HK-2 (cell line): ENCODE measurements around the gene MYO9A.
A peak's percentile ranks its signal among the peaks of the same experiment; 100 is the strongest.

ENCODE experiments used
- DNase-seq: peaks from one replicate; pipeline ENCODE4 v3.0.0-alpha.2; 2018; ENCODE audit not compliant: unreplicated experiment

The MYO9A gene, protein sequence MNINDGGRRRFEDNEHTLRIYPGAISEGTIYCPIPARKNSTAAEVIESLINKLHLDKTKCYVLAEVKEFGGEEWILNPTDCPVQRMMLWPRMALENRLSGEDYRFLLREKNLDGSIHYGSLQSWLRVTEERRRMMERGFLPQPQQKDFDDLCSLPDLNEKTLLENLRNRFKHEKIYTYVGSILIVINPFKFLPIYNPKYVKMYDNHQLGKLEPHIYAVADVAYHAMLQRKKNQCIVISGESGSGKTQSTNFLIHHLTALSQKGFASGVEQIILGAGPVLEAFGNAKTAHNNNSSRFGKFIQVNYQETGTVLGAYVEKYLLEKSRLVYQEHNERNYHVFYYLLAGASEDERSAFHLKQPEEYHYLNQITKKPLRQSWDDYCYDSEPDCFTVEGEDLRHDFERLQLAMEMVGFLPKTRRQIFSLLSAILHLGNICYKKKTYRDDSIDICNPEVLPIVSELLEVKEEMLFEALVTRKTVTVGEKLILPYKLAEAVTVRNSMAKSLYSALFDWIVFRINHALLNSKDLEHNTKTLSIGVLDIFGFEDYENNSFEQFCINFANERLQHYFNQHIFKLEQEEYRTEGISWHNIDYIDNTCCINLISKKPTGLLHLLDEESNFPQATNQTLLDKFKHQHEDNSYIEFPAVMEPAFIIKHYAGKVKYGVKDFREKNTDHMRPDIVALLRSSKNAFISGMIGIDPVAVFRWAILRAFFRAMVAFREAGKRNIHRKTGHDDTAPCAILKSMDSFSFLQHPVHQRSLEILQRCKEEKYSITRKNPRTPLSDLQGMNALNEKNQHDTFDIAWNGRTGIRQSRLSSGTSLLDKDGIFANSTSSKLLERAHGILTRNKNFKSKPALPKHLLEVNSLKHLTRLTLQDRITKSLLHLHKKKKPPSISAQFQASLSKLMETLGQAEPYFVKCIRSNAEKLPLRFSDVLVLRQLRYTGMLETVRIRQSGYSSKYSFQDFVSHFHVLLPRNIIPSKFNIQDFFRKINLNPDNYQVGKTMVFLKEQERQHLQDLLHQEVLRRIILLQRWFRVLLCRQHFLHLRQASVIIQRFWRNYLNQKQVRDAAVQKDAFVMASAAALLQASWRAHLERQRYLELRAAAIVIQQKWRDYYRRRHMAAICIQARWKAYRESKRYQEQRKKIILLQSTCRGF (N-terminal part only)

DNA sequence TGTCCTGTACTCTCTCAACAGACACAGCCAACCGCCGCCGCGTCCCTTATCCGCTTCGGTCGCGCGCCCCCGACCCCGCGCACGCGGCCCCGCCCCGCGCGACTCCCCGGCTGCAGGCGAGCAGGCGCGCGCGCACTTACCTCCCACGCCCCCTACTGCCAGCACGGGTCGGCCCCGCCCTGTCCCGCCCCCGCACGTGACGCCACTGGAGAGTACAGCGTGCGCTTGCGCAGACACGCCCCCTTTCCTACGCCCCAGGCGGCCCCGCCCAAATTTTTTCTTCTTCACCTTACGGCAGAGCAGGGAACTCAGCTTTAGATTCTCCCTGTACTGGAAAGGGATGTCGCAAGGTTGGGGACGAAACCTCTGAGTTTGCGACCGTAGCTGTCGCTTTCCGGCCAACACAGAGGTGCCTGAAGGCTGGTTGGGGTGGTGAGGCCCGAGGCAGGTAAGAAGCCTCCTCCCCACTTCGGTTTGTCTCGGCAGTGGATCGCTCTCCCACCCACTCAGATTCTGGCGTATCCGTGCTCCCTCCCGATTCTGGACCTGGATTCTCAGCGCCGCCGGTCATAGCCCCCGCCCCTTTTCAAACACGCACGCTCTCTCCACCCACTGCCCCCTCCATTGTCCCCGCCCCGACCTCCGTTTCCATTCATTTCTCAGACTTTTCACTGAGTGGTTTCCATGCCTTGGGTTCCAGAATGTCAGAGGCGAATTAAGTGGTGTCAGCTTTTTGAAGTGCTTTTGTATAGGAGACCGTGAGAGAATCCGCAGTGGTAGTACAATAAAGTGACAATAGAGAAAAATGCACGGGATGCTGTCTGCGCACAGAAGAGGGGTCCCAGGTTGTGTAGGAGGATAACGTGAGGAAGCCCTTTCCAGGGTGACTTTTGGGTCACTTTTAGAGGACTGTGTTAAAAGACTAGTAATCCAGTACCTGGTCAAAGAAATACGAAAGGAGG is at the start of gene MYO9A, which contains the start of gene SENP8:
TSS of gene MYO9A (minus strand) at position 134 of the 962 bp plus-strand sequence. CDS start 71,587 bp downstream, outside the sequence.
TSS of gene SENP8 (plus strand) at position 387 of the 962 bp plus-strand sequence. CDS start 21,221 bp downstream, outside the sequence.
- DNase-seq: peak; percentile 94

DNA sequence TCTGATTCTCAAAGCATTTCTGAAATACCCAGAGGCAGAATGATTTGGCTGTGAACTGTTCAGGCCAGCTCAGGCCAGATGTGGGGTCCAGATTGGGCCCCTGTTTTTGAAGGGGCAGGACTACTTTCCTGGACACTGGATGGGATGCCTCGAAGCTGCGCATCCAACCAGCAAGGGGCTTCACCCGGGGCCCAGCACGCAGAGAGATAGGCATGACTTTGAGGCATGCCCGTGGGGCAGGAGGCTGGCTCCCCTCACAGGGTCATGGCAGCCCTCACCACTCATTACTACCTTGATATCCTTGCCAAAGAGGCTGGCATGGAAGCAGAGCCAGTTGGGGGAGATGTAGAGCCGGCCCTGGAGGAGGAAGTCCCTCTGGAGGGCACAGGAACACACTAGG is 49.5 kb upstream of the MYO9A start:
- no peak for DNase-seq

DNA sequence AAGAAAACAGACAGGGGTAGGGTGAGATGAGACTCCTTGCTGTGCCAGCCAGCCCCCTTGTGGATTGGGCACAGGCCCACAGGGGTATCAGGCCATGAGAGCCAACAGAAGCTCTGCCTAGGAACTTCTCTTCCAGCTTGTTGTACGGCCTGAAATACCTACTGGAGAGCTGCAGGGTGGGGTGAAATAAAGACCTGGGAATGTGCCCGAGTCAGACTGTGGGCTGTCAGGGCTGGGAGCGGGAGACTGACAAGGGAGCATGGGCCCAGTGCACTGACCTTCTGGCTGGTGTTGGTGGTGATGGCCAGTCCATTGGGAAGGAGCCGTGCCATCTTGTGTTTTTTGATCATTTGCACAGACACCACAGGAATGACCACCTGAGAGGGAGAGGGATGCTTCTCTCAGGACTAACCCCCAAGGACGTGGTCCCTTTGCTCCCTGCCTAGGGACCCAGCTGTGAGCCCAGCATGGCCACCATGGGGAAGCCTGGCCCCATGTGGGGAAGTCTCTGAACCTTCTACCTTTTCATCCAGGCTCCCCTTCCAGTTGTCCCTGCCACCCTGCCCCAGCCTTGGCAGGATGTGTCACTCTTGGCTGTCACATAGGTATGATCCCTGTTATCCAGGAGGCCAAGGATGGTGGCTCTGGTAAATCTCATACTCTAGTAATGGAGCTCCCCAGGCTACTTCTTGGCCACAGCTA is 48.9 kb upstream of the MYO9A start:
- no peak for DNase-seq

DNA sequence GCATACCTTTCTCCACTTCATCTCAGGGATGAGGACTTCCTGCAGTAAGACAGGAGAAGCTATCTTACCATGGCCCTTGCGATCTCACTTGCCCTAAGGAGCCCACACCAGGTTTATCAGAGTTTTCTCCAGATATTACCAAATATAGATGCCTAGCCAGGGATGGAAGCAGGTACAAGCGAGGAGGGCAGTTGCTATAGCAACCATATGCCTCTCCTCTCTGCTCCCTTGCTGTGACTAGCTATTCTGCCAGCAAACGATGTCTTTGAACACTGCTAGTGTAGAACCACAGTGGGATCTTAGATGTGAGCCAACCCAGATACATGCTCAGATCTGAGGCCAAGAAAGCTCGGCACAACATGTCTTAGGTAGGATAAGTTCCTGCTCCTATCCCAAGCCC is 45.8 kb upstream of the MYO9A start:
- no peak for DNase-seq

DNA sequence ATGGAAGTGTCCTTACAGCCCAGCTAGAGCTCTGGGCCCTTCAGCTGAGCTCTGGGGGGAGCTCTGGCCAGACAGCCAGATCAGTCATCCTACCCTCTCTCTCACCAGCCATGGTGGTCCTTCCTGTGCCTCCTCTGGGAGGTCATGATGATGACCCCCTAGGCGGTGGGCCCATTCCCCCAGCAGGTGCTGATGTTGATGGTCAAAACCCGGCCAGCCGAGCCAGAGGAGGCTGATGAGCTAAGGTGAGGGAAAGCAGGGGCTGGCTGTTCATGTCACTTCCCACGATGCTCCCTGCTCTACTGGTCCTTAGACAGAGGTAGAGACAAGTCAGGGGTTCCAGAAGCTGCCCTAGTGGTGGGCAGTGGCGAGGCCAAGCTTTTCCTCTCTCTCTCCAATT is 44.6 kb upstream of the MYO9A start:
- DNase-seq: no peak

DNA sequence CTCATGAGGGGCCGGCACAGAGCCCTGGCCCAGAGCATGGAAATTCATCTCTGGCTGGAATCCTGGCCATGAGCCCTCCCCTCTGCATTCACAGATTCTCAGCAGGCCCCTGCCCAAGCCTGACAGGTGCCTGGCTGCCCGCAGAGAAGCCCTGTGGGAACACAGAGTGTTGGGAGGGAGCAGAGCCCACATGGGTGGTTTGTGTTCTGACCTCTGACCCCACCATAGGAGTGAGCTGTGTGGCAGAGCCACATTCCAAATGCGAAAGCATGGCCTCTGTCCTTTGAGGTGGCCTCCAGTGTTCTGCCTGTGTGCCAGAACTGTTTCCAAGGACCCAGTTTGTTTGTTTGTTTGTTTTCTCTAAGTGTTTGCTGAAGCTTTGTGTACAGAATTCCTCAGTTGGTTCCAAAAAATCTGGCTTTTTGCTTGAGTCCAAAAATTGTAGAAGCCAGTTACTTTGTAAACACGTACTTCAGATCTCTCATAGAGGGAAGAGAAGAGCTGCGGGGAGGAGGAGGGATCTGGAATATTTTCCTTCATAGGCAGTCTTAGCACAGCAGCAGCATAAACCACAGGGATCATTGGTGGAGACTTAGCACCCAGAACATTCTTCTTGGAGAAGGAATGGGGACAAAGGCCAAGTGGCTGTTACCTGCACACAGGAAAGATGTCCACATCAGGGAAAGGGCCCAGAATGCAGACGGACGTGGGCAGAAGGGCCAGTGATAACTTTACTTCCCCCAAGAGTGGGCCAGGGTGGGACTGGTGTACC is 43.6 kb upstream of the MYO9A start:
- DNase-seq: no peak

DNA sequence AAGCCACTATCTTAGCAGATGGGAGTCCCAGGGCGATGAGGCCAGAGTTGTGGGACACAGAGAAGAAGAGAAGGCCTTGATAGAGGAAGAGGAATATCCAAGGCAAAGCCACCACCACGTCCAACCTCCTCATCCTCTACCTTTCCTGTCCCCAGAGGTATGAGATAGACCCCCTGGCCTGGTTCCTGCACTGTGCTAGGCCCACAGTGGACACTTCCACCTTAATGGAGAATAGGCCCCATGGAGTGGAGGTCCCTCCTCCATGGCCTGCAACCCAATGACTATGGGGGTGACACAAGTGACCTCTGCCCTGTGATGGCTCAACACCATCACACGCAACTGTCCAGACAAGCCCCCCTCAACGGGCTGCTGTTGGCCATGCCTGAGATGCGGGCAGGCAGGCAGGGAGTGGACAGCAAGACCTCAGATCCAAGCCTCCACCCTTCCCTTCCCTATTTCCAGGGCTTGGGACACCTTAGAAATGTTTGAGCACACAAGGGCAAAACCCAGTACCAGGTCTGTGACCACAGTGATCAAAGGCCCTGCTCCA is 42.8 kb upstream of the MYO9A start:
- no peak for DNase-seq

DNA sequence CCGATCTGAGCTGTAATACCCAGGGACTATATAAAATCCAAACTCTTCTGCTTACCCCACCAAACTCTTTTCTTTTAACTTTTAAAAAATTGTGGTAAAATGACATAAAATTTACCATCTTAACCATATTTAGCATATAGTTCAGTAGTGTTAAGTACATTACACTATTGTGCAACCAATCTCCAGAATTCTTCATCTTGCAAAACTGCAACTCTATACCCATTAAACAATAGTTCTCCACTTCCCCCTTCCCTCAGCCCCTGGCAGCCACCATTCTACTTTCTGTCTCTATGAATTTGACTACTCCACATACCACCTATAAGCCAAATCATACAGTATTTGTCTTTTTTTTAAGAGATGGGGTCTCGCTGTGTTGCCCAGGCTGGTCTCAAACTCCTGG is 39.0 kb upstream of the MYO9A start:
- DNase-seq: no peak

DNA sequence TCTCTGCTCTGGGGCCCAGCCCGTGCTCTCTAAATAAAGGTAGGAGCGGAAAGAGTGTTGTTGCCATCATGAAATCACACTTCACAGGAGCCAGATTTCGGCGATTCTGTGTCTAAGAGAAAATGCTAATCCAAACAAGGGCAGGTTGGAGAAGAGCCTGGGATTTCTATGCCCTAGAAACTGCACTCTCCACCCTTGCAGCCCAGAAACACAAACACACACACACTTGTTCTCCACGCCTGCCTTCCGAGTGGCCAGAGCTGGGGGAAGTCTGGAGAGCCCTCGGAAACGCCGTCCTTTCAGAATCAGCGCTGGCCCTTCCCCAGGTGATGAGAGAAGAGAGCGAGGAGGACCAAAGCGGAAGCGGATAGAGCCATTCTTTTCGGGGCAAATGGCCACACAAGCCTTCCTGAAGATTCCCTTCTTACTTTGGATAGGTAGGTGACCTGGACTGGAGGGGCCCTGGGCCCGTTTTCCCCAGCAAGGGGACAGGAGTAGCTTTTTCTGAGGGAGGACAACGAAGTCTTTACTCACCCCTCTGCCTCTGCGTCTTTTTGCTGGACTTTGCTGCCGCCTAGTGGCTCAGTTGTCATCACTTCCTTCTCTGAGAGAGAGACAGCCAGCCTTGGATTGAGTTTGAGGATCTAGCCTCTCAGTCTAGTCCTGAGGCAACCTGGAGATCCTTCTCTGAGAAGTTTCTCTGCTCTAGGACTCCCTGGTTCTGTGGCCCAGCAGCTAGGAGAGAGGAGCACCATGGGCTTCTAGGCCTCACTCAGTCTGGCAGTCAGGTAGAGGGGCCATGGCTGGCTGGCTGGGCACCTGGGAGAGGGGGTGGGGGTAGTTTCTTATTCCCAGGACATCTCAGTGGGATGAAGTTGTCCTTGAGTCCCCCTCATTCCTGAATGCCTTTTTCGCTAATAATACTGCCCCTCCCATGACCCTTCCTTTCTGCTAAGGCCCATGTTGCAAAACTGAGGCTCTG is 38.0 kb upstream of the MYO9A start:
- peak; percentile 77 for DNase-seq

DNA sequence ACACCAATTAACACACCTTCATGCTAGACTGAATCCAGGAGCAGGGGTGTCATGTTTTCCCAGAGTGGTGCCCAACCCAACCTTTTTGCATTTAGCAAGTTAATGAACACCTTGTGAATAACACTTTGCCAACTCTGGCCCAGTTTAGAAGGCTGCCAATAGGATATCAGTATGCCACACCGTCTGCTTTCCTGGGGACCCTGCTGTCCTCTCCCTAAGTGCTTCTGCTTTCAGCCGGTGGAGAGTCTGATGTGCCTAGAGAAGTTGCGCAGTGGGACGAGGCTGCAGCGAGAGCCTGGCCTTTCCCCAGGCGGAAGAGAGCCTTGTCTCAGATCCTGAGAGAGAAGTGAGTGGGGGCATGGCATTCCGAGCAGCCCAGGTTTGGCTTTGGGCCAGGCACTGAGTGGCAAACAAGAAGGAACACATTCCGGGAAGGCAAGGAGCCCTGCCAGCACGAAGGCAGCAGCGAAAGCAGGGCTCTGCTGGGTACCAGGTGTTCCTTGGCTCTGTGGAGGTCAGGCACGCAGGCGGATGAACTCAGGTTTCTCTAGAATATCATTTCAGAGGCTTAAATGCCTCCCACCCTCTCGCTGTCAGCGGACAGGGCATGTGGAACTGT is 37.2 kb upstream of the MYO9A start:
- peak; percentile 78 for DNase-seq

DNA sequence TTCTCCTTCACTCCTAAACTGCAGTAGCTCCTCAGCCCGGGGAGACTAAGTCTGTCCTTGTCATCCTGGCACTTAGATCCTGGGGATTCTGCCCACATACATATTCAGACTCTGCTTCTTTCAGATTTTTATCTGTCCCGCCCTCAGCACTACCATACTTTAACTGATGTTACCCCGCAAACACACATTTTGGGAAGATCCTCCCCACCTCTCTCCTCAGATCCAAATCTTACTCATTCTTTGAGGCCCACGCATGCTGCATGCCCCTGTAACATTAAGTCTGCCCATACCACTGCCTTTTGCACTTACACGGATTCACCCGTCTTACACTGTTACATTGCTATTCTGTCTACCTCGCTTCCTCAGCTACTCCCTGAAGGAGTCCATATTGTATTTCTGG is 36.4 kb upstream of the MYO9A start:
- no peak for DNase-seq

DNA sequence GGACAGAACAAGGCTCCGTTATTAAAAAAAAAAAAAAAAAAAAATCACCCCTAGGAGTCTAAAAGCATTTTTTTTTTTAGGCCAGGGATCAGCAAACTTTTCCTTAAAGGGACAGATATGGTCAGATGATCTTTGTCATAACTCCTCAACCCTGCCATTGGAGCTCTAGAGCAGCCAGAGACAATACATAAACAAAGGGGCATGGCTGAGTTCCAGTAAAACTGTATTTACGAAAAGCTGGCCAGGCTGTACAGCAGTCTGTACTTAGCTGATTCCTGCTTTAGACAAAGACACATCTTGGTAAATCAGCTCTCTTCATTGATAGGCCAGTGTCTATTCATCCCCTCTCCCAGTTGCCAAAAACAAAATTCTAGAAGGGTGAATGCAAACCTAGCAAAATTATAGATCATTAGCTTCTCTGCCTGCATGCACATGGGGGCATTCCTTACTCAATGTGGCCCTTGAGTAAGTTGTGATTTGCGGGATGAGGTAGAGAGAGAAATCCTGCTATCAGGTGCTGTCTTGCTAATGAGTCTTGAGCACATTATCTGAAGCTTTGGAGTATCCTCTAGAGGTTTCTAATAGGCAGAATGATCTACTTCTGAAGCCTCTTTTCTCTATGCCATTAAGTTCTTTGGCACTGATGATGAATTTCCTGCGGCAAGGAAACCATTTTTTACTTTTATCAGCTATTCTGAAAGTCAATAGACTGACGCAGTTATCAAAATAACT is 35.5 kb upstream of the MYO9A start:
- no peak for DNase-seq

DNA sequence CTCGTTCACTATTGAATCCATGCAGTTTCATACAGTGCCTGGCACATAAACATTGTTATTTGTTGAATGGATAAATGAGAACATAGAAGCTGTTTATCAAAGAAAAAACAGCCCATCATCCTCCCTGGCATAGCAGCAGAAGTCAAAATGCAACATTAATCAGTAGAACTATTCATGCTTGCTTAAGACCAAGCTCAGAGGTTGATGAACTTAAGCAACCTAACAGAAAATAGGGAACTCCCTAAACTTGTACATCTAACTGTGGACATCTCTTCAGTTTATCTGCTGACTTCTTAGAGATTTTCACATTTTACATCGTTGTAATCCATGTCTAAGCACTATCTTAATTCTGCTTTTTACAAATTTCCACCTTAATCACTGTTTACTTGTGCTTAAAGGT is 29.5 kb upstream of the MYO9A start:
- no peak for DNase-seq

DNA sequence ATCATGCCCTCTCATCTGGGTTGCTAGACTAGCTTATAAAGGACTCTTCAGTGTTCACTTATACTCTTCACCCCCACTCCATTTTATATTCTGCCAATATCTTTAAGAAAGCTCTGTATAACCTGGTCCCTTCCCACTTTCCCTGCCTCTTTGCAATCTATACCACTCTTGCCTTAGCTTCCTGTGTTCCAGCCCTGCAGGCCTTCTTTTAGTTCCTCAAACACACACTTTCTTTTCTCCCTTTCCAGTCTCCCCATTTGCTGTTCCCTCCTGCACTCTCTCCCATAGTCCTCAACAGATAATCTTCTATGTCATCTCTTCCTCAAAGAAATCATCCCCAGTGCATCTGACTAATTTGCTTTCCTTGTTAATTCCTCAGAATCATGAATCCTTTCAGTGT is 29.0 kb upstream of the MYO9A start:
- no peak for DNase-seq

DNA sequence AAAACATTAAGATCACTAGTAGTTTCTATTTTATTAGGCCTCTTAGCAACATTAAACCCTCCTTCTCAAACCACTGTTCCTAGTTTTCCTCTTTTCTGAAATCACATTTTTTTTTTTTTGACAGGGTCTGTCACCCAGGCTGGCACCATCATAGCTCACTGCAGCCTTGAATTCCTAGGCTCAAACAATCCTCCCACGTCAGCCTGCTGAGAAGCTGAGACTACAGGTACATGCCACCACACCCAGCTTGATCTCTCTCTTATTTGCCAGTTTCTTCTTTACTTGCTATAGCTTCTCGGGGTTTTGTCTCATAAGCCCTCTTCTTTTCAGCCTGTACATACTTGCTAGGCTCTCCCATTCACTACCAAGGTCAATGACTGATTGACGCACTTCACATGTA is 28.3 kb upstream of the MYO9A start:
- DNase-seq: no peak

DNA sequence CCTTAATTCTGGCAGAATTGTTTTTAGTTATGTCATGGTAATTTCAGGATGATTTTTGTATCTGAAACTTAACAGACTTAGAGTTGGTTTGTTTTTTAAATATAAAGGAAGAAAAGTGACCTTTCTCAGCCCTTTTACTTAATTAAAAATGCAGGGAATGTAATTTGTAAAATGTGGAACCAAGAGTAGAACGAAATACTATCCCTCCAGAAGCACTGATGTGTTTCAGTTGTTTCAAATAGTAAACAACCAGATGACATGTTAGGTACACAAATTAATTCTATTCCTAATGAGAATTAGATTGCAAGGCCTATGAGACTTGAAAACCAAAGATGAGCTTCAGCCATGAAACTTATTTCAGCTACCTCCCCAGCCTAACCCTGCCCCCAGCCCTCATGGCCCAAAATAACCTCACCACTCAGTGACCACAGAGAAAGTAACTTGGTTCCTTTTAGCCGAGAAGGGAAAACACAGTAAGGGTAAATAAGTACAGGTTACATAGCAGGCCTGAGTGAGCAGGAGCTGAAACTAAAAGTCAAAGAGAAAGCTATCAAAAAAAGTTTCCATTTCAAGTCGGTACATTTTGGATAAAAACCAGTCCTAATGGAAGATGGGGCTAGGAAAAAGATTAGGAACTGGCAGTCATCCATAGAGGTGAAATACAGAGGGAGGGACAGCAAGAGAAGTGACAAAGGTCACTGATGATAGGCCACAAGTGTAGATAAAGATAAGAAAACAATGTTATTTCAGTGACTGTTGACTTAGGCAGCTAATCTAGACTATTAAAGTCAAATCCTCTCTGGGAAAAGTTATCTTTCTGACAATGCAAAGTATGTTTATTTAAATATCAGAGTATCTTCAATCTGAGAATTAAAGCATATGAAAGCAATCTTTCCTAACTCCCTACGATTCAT is 23.5 kb upstream of the MYO9A start:
- no peak for DNase-seq
